IMR-90 (cell line): ENCODE measurements around the gene ARFGAP3. TPM values are rescaled to one million over a fixed set of nuclear protein-coding genes. Genes with fewer than 3 reads are reported as not detected.

Experiments used
- ATAC-seq: fragments of 200-7000 bp; cut with Tn5 transposase; 2 replicates; pipeline ENCODE4 v1.9.1; 2020; ENCODE audit warnings: low read depth, mild to moderate bottlenecking, moderate library complexity
- BruUV-seq: library from RNA; stranded (reverse); fragments of 400-500 nt; replicated peaks from 2 replicates; lab custom pipeline; 2021; lab: Mats Ljungman, UMichigan
- CTCF ChIA-PET: fragments of 300-600 bp; formaldehyde crosslinking; extraction: SDS; loops from one replicate; lab custom pipeline; 2021; ENCODE audit warnings: antibody characterized with exemption; lab: Yijun Ruan, JAX
- POLR2A ChIA-PET: fragments of 300-600 bp; sonication (Branson Sonifier 250); formaldehyde crosslinking; loops from one replicate; lab custom pipeline; 2022; ENCODE audit warnings: antibody characterized with exemption; ENCODE audit not compliant: unreplicated experiment; lab: Charles Lee
- DNase-seq: peaks from one replicate; pipeline ENCODE4 v3.0.0; 2013
- H2AFZ ChIP-seq: replicated peaks from 2 replicates; pipeline ENCODE3; 2013; ENCODE audit warnings: low read length, mild to moderate bottlenecking; ENCODE audit not compliant: poor library complexity
- H2AK5ac ChIP-seq: 2 replicates; pipeline ENCODE4 v1.6.1; 2013; ENCODE audit warnings: low read depth, low read length, inconsistent platforms
- H2AK9ac ChIP-seq: replicated peaks from 2 replicates; pipeline ENCODE3; 2013; ENCODE audit warnings: mild to moderate bottlenecking, low read depth, low read length, moderate library complexity; ENCODE audit not compliant: poor library complexity
- H2BK120ac ChIP-seq: 2 replicates; pipeline ENCODE4 v1.6.1; 2013; ENCODE audit warnings: low read depth, low read length, inconsistent platforms
- H2BK15ac ChIP-seq: 3 replicates; pipeline ENCODE4 v1.6.1; 2013; ENCODE audit warnings: low read depth, low read length, inconsistent platforms
- H2BK20ac ChIP-seq: 2 replicates; pipeline ENCODE4 v1.6.1; 2013; ENCODE audit warnings: low read depth, mild to moderate bottlenecking, inconsistent platforms, low read length, moderate library complexity
- H2BK5ac ChIP-seq: 2 replicates; pipeline ENCODE4 v1.6.1; 2013; ENCODE audit warnings: mild to moderate bottlenecking, low read depth, low read length, inconsistent platforms; ENCODE audit not compliant: poor library complexity, severe bottlenecking
- H3K14ac ChIP-seq: replicated peaks from 2 replicates; pipeline ENCODE4 v1.6.1; 2013; ENCODE audit warnings: low read depth, low read length, inconsistent platforms
- H3K18ac ChIP-seq: 2 replicates; pipeline ENCODE4 v1.6.1; 2013; ENCODE audit warnings: low read depth, low read length, control low read depth
- H3K23ac ChIP-seq: 2 replicates; pipeline ENCODE4 v1.6.1; 2013; ENCODE audit warnings: low read depth, low read length, inconsistent platforms
- H3K27ac ChIP-seq: 2 replicates; pipeline ENCODE4 v1.5.1; 2013; ENCODE audit warnings: mild to moderate bottlenecking, control low read depth, low read length; ENCODE audit not compliant: insufficient read depth
- H3K27me3 ChIP-seq: 2 replicates; pipeline ENCODE4 v1.6.1; 2013; ENCODE audit warnings: low read length; ENCODE audit not compliant: control insufficient read depth, insufficient read depth
- H3K36me3 ChIP-seq: 2 replicates; pipeline ENCODE4 v1.6.1; 2013; ENCODE audit warnings: low read length, mixed read lengths; ENCODE audit not compliant: control insufficient read depth, insufficient read depth
- H3K4ac ChIP-seq: 2 replicates; pipeline ENCODE4 v1.6.1; 2013; ENCODE audit warnings: low read depth, low read length, inconsistent platforms
- H3K4me1 ChIP-seq: 2 replicates; pipeline ENCODE4 v1.6.1; 2013; ENCODE audit warnings: low read length, mixed read lengths; ENCODE audit not compliant: control insufficient read depth, insufficient read depth
- H3K4me2 ChIP-seq: 2 replicates; pipeline ENCODE4 v1.6.1; 2013; ENCODE audit warnings: low read depth, mild to moderate bottlenecking, control low read depth, low read length, moderate library complexity
- H3K4me3 ChIP-seq: 2 replicates; pipeline ENCODE4 v1.5.1; 2013; ENCODE audit warnings: low read depth, mild to moderate bottlenecking, control low read depth, low read length, moderate library complexity; ENCODE audit not compliant: insufficient read depth
- H3K56ac ChIP-seq: 2 replicates; pipeline ENCODE4 v1.6.1; 2013; ENCODE audit warnings: low read length, inconsistent platforms; ENCODE audit not compliant: insufficient read depth; ENCODE audit errors: extremely low read depth
- H3K79me1 ChIP-seq, 2 experiments: 2 replicates each; pipeline ENCODE4 v1.6.1; 2013; ENCODE audit warnings: low read length in 2 of 2, inconsistent platforms in 1 of 2, low read depth in 1 of 2
- H3K9ac ChIP-seq: 2 replicates; pipeline ENCODE4 v1.6.1; 2013; ENCODE audit warnings: low read depth, low read length, control low read depth
- H3K9me1 ChIP-seq: 2 replicates; pipeline ENCODE4 v1.6.1; 2013; ENCODE audit warnings: low read length, inconsistent platforms; ENCODE audit not compliant: insufficient read depth
- H3K9me3 ChIP-seq: 2 replicates; pipeline ENCODE4 v1.6.1; 2013; ENCODE audit warnings: low read length; ENCODE audit not compliant: control insufficient read depth, insufficient read depth
- H4K20me1 ChIP-seq: 2 replicates; pipeline ENCODE4 v1.6.1; 2013; ENCODE audit warnings: low read length, inconsistent platforms; ENCODE audit not compliant: insufficient read depth
- H4K5ac ChIP-seq: 2 replicates; pipeline ENCODE4 v1.6.1; 2013; ENCODE audit warnings: mild to moderate bottlenecking, low read depth, low read length, control low read depth
- H4K8ac ChIP-seq, 2 experiments: 2 replicates each; pipeline ENCODE4 v1.6.1; 2013; ENCODE audit warnings: low read depth in 2 of 2, low read length in 2 of 2, control low read depth in 1 of 2, inconsistent platforms in 1 of 2
- H4K91ac ChIP-seq: 2 replicates; pipeline ENCODE4 v1.6.1; 2013; ENCODE audit warnings: low read depth, low read length, inconsistent platforms; ENCODE audit not compliant: insufficient read depth
- ELK1 ChIP-seq: fragments of 150-350 bp; IDR thresholded peaks from 2 replicates; pipeline ENCODE4 v1.6.1; 2016; ENCODE audit warnings: low read depth, mild to moderate bottlenecking, low read length, moderate library complexity, borderline replicate concordance
- WGBS, 2 experiments: methylation state at CpG; one replicate each; pipeline versions ENCODE4 v1.1.5 to v1.1.7; 2013; ENCODE audit warnings: missing lambda C conversion rate in 2 of 2; ENCODE audit not compliant: insufficient read length in 1 of 2; ENCODE audit errors: extremely low coverage in 2 of 2; 5-methylcytosine and 5-hydroxymethylcytosine counted together
- dilution Hi-C: fragments of 300-500 bp; cut with HindIII; formaldehyde crosslinking; loops from one replicate; pipeline ENCODE4 v1.14.3; 2018; ENCODE audit warnings: low sequenced_read_pairs; ENCODE audit not compliant: unreplicated experiment
- in situ Hi-C: fragments of 300-500 bp; cut with MboI; formaldehyde crosslinking; loops from 3 replicates; pipeline ENCODE4 v1.14.3; 2019; ENCODE audit warnings: low sequenced_read_pairs, inconsistent platforms, mixed read lengths
- intact Hi-C: fragments of 100-400 bp; cut with micrococcal nuclease; formaldehyde crosslinking; loops from 2 replicates; pipeline ENCODE4 v1.10.0; 2022
- polyA plus RNA-seq, 3 experiments: library from polyadenylated mRNA; depleted of rRNA; stranded (reverse); fragments of >200 nt; gene quantifications; 2 replicates each; pipeline ENCODE4 v1.2.3, GENCODE V29; 2012; ENCODE audit warnings: low replicate concordance in 1 of 3
- total RNA-seq: library from RNA; depleted of rRNA; stranded (reverse); fragments of >200 nt; gene quantifications from 2 replicates; pipeline ENCODE4 v1.2.3, GENCODE V29; 2012

Gene ARFGAP3
- total and polyA plus RNA-seq, 2 of the 4 experiments (the other 2 are of a cell fraction): 50.0 to 70.1 TPM

DNA sequence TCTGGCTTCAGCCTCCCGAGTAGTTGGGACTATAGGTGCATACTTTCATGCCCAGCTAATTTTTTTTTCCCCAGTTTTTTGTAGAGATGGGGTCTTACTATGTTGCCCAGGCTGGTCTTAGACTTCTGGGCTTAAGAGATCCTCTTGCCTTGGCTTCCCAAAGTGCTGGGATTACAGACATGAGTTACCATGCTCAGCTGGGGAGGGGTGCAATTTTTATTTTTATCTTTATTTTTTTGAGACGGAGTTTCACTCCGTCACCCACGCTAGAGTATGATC, 86.7 kb downstream of the ARFGAP3 start:
- no peak for ATAC-seq
- peak overlapping the region; percentile 50; the same call in 1 of the 2 replicates for H3K23ac ChIP-seq
- peak overlapping the region; percentile 78 for H2BK5ac ChIP-seq
- no peak overlapping the region for H3K9ac ChIP-seq
- H3K18ac ChIP-seq: peak overlapping the region; percentile 83
- no peaks in the 10 kb centered on the region for H3K36me3 ChIP-seq
- peak overlapping the region; percentile 74 for H3K27ac ChIP-seq
- peaks cover 14% of the 10 kb centered on the region for H3K9me1 ChIP-seq
- H3K4me1 ChIP-seq: peaks cover 19% of the 10 kb centered on the region
- H2AFZ ChIP-seq: peak overlapping the region; percentile 94
- intact Hi-C loops: no loop called here
- H3K9me3 ChIP-seq: no peaks in the 10 kb centered on the region
- CTCF ChIA-PET: interaction anchor here (0.6 to 1.4 kb wide), 3 partner anchors 11 to 73 kb away, joined by 3 to 5 read pairs (median 3); no protein-coding TSS in a partner anchor
- BruUV-seq: no TSS peak
- in situ Hi-C loops: no loop called here
- H2BK20ac ChIP-seq: peak overlapping the region; percentile 88
- no peaks in the 10 kb centered on the region for H4K20me1 ChIP-seq
- no peak overlapping the region; the same call in 1 of the 2 replicates for H3K56ac ChIP-seq
- peak overlapping the region; percentile 54 for H2AK5ac ChIP-seq
- H3K4ac ChIP-seq: peak overlapping the region; percentile 81
- H4K8ac ChIP-seq: peak overlapping the region; percentile 54 to 90
- DNase-seq: no peak
- peak overlapping the region; percentile 89 for H4K91ac ChIP-seq
- no peaks in the 10 kb centered on the region for H3K27me3 ChIP-seq
- peak overlapping the region; percentile 27 for H3K4me2 ChIP-seq
- POLR2A ChIA-PET: interaction anchor here (0.6 to 0.8 kb wide), 2 partner anchors 55 to 155 kb away, joined by 3 to 5 read pairs; no protein-coding TSS in a partner anchor
- peak overlapping the region; percentile 62 for H3K14ac ChIP-seq
- H2BK120ac ChIP-seq: peak overlapping the region; percentile 86
- dilution Hi-C loops: no loop called here
- H3K4me3 ChIP-seq: no peak overlapping the region
- peak overlapping the region; percentile 43 for H4K5ac ChIP-seq
- H2BK15ac ChIP-seq: peak overlapping the region; percentile 84; the same call in 1 of the 3 replicates
- H2AK9ac ChIP-seq: no peak overlapping the region
- TF ChIP-seq ELK1: no peak
- H3K79me1 ChIP-seq: no peaks in the 10 kb centered on the region
- WGBS, 2 experiments: no CpG with 5 or more reads among the region's 4 CpGs
